D721Med (cell line): Measurements from ENCODE around the gene B4GALT5.

ENCODE experiments used
- DNase-seq: peaks from one replicate; pipeline ENCODE4 v3.0.0; 2011; ENCODE audit warnings: low spot score; ENCODE audit not compliant: insufficient read length
- FAIRE-seq: peaks from 2 replicates; lab custom pipeline; 2011; peaks lifted over from hg19 to GRCh38; lab: Jason Lieb, UNC
- TF ChIP-seq, protein P1 (sequence below): IDR thresholded peaks from 2 replicates; pipeline ENCODE4 v1.5.1; 2012; ENCODE audit warnings: mild to moderate bottlenecking, control low read depth; ENCODE audit not compliant: insufficient read depth; ENCODE audit errors: missing control alignments

B4GALT5 gene

DNA sequence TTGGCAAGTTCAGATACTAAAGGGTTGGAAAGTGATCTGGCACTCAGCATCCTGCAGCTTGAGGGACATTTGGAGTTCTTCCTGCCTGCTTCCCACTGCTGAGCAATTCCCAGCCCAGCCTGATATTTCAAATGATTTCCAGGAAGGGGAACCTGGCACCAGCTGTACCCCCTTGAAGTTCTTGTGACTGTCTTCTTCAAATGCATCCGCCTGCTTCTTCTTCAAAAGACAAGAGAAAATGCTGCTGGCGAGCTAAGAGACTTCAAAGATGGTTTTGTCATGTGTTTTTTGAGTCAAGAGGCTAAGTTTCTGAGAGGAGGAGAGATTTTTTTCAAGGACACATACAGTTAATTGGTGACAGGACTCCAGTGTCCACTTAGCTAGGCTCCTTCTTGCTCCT is 42.6 kb upstream of the B4GALT5 start:
- TF ChIP-seq, protein P1, sequence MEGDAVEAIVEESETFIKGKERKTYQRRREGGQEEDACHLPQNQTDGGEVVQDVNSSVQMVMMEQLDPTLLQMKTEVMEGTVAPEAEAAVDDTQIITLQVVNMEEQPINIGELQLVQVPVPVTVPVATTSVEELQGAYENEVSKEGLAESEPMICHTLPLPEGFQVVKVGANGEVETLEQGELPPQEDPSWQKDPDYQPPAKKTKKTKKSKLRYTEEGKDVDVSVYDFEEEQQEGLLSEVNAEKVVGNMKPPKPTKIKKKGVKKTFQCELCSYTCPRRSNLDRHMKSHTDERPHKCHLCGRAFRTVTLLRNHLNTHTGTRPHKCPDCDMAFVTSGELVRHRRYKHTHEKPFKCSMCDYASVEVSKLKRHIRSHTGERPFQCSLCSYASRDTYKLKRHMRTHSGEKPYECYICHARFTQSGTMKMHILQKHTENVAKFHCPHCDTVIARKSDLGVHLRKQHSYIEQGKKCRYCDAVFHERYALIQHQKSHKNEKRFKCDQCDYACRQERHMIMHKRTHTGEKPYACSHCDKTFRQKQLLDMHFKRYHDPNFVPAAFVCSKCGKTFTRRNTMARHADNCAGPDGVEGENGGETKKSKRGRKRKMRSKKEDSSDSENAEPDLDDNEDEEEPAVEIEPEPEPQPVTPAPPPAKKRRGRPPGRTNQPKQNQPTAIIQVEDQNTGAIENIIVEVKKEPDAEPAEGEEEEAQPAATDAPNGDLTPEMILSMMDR: no peak
- DNase-seq (no peak), FAIRE-seq (no peak)

DNA sequence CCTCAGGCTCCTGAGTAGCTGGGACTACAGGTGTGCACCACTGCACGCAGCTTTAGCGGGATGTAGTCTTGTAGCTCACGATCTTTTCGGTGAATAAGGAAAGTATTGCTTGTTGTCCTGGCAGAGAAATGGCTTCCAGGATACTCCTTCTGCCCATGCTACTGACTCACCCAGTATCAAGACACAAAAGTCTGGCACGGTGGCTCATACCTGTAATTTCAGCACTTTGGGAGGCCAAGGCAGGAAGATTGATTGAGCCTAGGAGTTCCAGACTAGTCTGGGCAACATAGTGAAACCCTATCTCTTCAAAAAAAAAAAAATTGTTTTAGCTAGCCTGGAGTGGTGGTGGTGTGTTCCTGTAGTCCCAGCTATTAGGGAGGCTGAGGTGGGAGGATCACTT is 40.9 kb upstream of the B4GALT5 start:
- DNase-seq: no peak
- FAIRE-seq: no peak
- TF ChIP-seq, protein P1: no peak

DNA sequence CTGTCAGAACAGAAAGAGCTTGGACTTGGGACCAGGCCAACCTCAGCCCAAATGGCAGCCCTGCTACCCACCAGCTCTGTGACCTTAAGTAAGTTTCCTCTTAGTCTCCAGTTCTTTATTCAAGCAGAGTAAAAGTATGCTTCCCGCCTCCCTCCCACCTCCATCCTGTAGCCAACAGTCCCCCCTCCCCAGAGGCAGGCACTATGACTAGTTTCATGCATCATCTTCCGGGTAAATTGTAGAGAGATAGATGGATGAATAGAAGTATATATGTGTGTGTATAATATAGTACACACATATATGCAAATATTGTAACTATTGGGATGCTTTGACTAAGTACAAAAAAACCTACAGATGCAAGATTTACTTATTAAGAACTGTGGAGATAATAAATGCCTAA is 39.5 kb upstream of the B4GALT5 start:
- no peak for DNase-seq
- no peak for FAIRE-seq
- TF ChIP-seq, protein P1: no peak

DNA sequence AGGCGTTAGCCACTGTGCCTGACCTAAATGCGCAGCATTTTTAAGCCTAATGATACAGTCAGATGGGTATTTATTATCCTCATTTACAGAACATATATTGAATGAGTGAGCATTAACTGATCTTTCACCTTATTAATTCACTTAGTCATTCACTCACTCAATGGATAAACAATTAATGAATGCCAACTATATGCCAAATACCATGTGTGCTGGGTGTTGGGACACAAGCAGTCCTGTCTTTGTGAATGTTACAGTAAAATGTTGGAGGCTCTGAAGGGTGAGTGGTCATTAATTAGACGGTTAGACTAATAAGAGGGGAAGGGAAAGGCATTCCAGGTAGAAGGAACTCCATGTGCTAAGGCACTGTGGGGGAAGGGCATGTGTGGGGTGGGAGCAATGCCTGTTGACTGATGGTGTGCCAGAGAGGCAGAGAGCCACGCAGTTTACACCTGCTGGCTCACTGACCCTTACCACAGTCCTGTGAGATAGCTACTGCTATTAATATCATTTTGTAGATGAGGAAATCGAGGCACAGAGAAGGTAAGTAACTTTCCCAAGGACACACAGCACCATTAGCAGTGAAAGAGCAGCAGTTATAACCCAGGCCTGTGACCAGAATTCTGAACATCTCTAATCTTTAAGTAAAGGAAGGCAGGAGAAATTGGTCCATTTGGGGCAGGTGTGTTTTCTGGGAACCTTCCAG is 38.7 kb upstream of the B4GALT5 start:
- TF ChIP-seq, protein P1: no peak
- no peak for FAIRE-seq

DNA sequence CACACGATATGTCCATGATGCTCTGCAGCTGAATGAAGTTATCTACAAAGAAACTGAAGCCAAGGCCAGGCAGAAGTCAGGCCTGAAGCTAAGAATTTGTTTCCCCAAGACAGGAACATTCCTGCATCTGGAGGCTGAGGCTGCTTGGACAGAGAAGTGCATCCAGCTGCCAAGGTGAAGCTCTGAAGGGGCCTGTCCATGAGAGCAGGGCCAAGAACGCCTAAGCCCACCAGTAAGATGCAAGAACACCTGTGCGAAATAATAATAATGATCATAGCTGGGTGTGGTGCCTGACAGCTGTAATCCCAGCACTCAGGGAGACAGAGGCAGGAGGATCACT is 37.7 kb upstream of the B4GALT5 start:
- TF ChIP-seq, protein P1: no peak
- FAIRE-seq: no peak
- DNase-seq: no peak

More for the DNA sequence above, 38.7 kb upstream of the B4GALT5 start:
- DNase-seq: no peak

DNA sequence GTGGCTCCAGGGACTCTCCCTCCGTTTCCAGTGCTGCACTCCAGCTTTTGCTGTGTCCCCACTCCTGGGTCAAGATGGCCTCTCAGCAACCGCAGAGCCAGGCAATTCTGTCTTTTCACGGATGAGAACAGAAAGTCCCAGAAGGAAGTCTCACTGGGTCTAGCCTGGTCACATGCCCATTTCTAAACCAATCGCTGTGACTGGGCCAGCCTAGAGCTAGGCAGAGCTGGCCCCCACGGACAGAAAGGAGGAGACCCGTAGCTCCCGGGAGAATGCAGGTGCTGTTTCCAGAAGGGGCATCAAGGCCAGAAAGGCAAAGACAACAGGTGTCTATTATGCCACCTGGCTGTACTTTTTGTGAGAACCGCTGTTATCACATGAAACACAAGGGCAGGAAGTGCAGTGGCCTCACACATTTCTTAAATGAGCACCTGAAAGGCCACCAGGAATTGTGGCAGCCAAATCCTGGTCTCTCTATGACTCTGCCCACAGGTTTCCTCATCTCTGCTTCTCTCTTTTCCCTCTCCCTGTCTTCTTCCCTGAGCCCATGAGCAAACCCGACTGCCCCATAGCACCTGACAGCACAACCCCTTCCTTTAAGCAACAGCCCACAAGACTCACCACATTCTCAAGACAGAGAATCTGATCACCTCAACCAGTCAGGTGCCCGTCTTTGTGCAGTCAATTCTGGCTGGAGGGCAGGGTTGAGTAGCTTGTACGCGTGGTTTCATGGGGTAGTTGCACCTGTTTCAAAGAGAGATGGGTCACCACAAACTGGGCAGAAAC is 37.1 kb upstream of the B4GALT5 start:
- TF ChIP-seq, protein P1: no peak
- DNase-seq (no peak), FAIRE-seq (no peak)

DNA sequence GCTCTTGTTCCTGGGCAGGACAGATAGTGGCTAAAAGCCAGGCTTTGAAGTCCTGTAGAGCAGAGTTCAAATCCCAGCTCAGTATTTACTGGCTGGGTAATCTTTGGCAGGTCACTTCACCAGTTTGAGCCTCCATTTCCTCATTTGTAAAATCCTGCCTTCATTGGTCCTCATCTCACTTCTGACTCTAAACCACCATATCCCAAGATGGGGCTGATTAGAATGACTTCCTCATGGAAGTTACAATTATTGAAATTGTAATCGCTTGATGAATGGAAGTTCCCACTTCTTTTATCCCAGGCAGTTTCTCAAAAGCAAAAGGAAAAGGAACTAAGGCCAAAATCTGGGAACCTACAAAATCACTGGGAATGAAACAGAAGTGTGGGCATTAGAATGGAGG is 35.9 kb upstream of the B4GALT5 start:
- FAIRE-seq: no peak
- TF ChIP-seq, protein P1: no peak
- no peak for DNase-seq
